K562 treated with DMSO at 1 percent for 24 hours (cell line): ENCODE measurements around the gene FAM149A. TPM values are rescaled to one million over a fixed set of nuclear protein-coding genes. Genes with fewer than 3 reads are reported as not detected.

Experiments
- total RNA-seq: library from RNA; unstranded; fragments of 300-600 nt; gene quantifications from 2 replicates; pipeline ENCODE4 v1.2.3, GENCODE V29; 2022; ENCODE audit warnings: low read depth; ENCODE audit not compliant: insufficient read depth

Gene FAM149A
- total RNA-seq: not detected in 2 replicates

DNA sequence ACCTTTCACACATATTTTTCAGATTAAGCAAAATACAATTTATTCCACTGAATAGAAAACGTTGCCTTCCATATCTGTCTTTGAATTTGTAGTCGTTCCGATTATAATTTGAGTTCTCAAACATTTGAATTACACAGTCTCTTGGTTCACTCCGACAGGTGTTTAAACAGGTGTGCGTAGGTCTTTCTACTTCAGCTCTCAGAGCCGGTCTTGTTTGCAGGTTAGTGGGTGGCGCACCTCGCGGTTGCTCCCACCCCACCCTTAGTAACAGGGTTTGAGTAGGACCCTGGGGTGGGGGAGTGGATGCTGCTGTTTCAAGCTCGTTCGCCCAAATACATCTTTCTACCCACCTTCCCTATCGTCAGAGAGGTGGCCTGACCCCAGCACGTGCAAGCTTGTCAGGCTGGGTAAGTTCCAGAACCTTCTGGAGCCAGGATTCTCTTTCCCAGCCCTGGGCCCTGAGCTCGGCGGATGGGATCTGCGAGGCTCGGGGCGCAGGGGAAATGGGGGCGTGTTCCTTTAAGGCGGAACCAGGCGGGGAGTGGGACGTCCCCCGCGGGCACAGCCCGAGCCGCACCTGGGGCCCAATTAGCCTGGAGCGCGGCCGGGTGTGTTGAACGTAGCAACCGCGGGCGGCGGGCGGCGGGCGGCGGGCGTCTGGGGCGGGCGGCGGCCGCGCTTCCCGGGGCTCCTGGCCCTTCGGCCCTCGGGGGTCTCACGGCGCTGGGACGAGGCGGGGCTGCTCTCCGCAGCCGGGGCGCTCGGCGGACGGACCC is at the start of gene FAM149A:
TSS of gene FAM149A (plus strand) at position 591 of the 776 bp plus-strand sequence.

DNA sequence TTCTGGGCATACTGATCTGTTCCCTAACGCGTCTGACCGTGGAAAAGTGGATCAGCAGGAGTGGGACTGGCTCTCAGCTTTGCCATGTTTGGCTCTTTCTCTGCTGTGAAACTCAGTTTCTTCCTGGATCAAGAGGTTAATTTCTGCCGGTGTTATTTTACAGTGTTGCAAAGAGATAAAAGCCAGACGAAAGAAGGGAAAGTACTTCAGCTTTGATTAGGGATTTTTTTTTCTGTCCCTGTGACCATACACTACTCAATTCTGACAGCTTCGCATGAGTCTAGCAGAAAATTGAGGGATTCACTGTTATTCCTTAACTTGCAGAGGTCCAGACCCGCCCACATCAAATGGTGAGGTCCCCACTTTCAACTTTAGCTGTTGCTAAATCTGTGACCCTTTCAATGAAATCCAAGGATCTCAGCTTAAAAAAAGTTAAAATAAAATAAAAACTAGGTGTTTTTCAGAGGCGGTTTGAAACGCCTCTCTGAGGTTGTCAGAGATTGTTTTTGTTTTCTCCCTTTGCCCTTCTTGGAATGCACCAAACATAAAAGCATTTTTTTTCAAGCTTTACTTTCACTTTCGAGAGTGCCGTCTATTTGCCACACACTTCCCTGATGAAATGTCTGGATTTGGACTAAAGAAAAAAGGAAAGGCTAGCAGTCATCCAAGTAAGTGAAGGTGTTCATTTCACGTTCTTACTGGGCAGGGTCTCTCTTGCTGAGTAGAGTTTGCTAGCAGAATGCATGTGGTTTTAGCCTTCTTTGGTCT is 35.7 kb upstream of the FAM149A start, which contains the start of gene TLR3:
TSS of gene TLR3 (plus strand) at position 576 of the 768 bp plus-strand sequence. CDS start 7,464 bp downstream, outside the sequence.

DNA sequence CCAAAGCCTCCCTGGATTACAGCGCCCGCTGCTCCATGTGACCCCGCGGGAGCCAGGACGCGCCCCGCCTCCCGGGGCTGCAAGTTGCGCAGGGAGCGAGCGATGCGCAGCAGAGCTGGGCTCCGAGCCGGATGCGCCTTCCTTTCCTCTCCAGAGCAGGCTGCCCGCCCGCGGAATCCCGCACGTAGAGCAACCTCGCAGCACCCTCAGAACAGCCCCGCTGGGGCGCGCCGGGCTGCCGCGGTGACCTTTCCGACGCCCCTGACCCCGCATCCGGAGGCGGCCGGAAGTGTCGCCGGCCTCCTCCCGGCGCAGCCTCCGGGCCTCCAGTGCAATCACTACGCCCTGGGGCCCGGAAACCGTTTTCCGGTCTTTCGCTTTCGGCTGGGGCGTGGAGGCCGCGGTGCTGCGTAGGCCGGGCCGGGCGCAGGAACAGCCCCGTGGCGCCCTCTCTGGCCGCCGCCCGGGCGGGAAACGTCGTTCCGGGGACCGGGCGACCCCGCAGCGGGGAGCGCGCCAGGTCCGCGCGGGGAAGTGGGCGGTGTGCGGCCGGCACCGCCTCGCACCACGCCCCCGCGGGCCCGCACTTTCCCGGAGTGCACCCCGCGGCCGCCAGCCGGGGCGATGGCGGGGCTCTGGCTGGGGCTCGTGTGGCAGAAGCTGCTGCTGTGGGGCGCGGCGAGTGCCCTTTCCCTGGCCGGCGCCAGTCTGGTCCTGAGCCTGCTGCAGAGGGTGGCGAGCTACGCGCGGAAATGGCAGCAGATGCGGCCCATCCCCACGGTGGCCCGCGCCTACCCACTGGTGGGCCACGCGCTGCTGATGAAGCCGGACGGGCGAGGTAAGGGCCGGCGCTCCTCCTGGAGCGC is 86.9 kb downstream of the FAM149A start, which contains the start of gene CYP4V2:
TSS of gene CYP4V2 (plus strand) at position 368 of the 866 bp plus-strand sequence. CDS start at position 625, 257 bp downstream.

Other genes with a start within 250 kb of the FAM149A start
- not detected in 2 replicates for gene TLR3, start 35.5 kb upstream of the FAM149A start, total RNA-seq
- gene CYP4V2, start 86.9 kb downstream of the FAM149A start, total RNA-seq: 6.5 and 7.4 TPM in 2 replicates
- gene KLKB1, start 122.8 kb downstream of the FAM149A start, total RNA-seq: not detected in 2 replicates
- gene F11, start 161.5 kb downstream of the FAM149A start, total RNA-seq: not detected in 2 replicates